HCT116 (cell line): Measurements from ENCODE around the gene TMEM126B.
"Not testable (repeated sequence)": the region's sequence is repeated elsewhere in the genome, so short reads cannot be mapped to it uniquely, and the experiment has no call there.

Experiments used
- CTCF ChIP-seq, 3 experiments: fragments of 200-600 bp in 1 of 3; sonication (generic) in 1 of 3; IDR thresholded peaks in 2 of 3; conservative IDR thresholded peaks in 1 of 3; 2 replicates each; pipeline ENCODE4 v1.5.1; 2012 to 2017; ENCODE audit warnings: low read depth in 2 of 3, low read length in 2 of 3, antibody characterized with exemption in 1 of 3, borderline replicate concordance in 1 of 3, control low read depth in 1 of 3, mild to moderate bottlenecking in 1 of 3, mixed read lengths in 1 of 3, mixed run types in 1 of 3, moderate library complexity in 1 of 3; ENCODE audit not compliant: insufficient read depth in 1 of 3
- EGR1 ChIP-seq: IDR thresholded peaks from 2 replicates; pipeline ENCODE4 v1.6.1; 2012; ENCODE audit warnings: low read depth
- POLR2A ChIP-seq: IDR thresholded peaks from 2 replicates; pipeline ENCODE4 v1.7.0; 2011; ENCODE audit warnings: borderline replicate concordance; ENCODE audit not compliant: insufficient read depth, insufficient read length; ENCODE audit errors: extremely low read depth
- SP1 ChIP-seq: IDR thresholded peaks from 2 replicates; pipeline ENCODE4 v1.6.1; 2012; ENCODE audit warnings: low read depth

DNA sequence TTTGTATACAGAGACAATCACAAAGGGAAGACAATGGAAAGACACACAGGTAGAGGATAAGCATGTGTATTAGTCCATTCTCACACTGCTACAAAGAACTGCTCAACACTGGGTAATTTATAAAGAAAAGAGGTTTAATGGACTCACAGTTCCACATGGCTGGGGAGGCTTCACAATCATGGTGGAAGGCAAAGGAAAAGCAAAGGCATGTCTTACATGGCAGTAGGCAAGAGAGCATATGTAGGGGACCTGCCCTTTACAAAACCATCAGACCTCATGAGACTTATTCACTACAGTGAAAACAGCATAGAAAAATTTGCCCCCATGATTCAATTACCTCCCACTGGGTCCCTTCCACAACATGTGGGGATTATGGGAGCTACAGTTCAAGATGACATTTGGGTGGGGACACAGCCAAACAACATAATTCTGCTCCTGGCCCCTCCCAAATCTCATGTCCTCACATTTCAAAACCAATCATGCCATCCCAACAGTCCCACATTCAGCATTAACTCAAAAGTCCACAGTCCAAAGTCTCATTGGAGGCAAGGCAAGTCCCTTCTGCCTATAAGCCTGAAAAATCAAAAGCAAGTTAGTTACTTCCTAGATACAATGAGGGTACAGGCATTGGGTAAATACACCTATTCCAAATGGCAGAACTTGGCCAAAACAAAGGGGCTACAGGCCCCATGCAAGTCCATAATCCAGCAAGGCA lies 42.7 kb downstream of the TMEM126B start:
- TF ChIP-seq CTCF (IDR thresholded peaks at IDR 0.05 in 2 of 3, conservative IDR thresholded peaks at IDR 0.05 in 1 of 3; ENCODE audit: borderline replicate concordance in 1 of 3, insufficient read depth in 1 of 3, low read depth in 2 of 3, low read length in 2 of 3); SP1; POLR2A; EGR1: not testable (repeated sequence)
